ENCODE data around the gene AGPAT1.
"Not testable (repeated sequence)": the region's sequence is repeated elsewhere in the genome, so short reads cannot be mapped to it uniquely, and the experiment has no call there.

Gene AGPAT1

DNA sequence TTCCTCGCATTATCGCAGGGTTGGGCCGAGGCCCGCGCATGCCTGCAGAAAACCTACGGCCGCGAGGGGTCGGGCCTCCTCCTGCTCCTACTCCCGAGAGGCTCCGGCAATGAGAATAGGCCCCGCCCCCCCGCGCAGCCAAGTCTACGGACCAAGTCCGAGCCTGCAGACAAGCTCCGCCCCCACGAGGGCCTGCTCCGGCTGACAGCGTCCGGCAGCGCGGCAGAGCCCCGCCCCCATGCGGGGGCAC, 19.7 kb upstream of the AGPAT1 start:
- DNase-seq (ENCODE audit: low spot score): peak; percentile 97
- peak overlapping the region; percentile 95 for H3K27ac ChIP-seq
- TF ChIP-seq, protein P1, sequence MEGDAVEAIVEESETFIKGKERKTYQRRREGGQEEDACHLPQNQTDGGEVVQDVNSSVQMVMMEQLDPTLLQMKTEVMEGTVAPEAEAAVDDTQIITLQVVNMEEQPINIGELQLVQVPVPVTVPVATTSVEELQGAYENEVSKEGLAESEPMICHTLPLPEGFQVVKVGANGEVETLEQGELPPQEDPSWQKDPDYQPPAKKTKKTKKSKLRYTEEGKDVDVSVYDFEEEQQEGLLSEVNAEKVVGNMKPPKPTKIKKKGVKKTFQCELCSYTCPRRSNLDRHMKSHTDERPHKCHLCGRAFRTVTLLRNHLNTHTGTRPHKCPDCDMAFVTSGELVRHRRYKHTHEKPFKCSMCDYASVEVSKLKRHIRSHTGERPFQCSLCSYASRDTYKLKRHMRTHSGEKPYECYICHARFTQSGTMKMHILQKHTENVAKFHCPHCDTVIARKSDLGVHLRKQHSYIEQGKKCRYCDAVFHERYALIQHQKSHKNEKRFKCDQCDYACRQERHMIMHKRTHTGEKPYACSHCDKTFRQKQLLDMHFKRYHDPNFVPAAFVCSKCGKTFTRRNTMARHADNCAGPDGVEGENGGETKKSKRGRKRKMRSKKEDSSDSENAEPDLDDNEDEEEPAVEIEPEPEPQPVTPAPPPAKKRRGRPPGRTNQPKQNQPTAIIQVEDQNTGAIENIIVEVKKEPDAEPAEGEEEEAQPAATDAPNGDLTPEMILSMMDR (conservative IDR thresholded peaks at IDR 0.05; ENCODE audit: low read depth): no peak; the same call in 1 of the 2 replicates
- ChIA-PET POLR2A (ENCODE audit: low non-redundant PET) (interaction anchor here (0.6 to 0.8 kb wide), 3 partner anchors 18 to 699 kb away, joined by 3 read pairs; no protein-coding TSS in a partner anchor), CTCF (interaction anchor here (0.6 to 1.1 kb wide), 7 partner anchors 14 to 781 kb away, joined by 3 to 5 read pairs (median 3); no protein-coding TSS in a partner anchor)

DNA sequence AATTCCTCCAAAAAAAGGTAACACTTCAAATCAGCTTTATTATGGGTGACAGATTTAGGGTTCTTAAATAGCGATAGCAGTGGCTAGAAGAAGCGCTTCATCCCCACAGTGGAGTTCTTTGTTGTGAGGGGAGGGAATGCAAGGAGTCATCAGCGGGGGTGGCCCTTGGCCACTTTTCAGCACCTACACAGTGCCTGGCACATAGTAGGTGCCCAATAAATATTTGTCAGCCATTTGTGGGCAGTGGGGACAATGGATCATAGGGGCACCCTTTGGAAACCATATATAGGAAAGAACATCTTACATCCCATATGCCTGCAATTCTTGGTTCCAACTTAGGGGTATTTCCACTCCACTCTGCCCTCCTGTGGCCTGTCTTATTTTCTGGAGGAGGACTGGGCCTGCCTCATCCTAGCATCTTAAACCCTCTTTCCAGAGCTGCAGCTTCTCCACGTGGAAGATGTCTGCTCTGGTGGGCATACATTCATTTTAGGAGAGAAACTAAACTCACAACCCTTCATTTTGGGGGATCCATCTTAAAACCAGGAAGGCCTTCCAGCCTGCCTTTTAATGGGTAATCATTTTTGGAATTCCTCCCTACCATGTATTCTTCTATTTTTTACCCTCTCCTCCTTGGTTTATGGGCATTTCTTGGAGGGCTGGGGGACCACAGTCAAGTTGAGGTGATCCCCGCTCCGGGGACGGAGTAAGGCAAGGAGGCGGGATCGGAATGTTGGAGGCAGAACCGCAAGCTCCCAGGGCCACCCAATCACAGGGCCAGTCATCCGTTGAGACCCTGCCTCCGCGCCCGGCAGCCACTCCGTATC, 19.2 kb upstream of the AGPAT1 start:
- POLR2A ChIA-PET (ENCODE audit: low non-redundant PET): interaction anchor here (0.6 to 0.8 kb wide), 3 partner anchors 18 to 699 kb away, joined by 3 read pairs; no protein-coding TSS in a partner anchor
- peak overlapping the region; percentile 95 for H3K27ac ChIP-seq
- peak; percentile 38 for DNase-seq (ENCODE audit: low spot score)
- TF ChIP-seq, protein P1 (conservative IDR thresholded peaks at IDR 0.05; ENCODE audit: low read depth): peak; percentile 35
- CTCF ChIA-PET: interaction anchor here (0.6 to 1.1 kb wide), 6 partner anchors 13 to 147 kb away, joined by 3 to 5 read pairs (median 3); no protein-coding TSS in a partner anchor

DNA sequence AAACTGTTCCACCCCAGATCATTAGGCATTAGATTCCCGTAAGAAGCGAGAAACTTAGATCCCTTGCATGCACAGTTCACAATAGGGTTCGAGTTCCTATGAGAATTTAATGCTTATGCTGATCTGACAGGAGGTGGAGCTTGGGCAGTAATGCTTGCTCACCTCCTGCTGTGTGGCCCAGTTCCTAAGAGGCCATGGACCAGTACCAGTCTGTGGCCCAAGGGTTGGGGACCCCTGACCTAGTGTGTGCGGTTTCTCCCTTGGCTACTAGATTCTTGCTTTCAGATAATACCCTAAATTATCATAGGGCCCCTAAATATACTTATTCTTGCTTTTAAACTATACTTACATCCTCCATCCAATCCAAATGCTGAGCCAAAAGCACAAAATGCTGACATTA, 18.5 kb upstream of the AGPAT1 start:
- ChIA-PET CTCF (interaction anchor here (0.6 kb wide), 1 partner anchor 72 kb away, joined by 3 read pairs; no protein-coding TSS in a partner anchor), POLR2A (ENCODE audit: low non-redundant PET) (no interaction called here)
- H3K27ac ChIP-seq: peak overlapping the region; percentile 95

DNA sequence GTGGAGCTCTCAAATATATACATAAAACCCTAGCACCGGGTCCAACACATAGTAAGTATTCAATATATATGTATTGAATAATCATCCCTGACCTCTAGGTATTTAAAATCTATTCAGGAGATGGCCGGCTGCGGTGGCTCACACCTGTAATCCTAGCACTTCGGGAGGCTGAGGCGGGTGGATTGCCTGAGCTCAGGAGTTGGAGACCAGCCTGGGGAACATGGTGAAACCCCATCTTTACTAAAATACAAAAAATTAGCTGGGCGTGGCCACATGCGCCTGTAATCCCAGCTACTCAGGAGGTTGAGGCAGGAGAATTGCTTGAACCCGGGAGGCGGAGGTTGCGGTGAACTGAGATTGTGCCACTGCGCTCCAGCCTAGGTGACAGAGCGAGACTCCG, 17.2 kb upstream of the AGPAT1 start:
- DNase-seq (ENCODE audit: low spot score); POLR2A ChIA-PET (ENCODE audit: low non-redundant PET): not testable (repeated sequence)
- peak overlapping the region; percentile 88 for H3K27ac ChIP-seq
- CTCF ChIA-PET: interaction anchor here (0.6 kb wide), 1 partner anchor 1075 kb away, joined by 5 read pairs; no protein-coding TSS in a partner anchor

More for the DNA sequence above, 18.5 kb upstream of the AGPAT1 start:
- TF ChIP-seq, protein P1 (conservative IDR thresholded peaks at IDR 0.05; ENCODE audit: low read depth): no peak
- no peak for DNase-seq (ENCODE audit: low spot score)

DNA sequence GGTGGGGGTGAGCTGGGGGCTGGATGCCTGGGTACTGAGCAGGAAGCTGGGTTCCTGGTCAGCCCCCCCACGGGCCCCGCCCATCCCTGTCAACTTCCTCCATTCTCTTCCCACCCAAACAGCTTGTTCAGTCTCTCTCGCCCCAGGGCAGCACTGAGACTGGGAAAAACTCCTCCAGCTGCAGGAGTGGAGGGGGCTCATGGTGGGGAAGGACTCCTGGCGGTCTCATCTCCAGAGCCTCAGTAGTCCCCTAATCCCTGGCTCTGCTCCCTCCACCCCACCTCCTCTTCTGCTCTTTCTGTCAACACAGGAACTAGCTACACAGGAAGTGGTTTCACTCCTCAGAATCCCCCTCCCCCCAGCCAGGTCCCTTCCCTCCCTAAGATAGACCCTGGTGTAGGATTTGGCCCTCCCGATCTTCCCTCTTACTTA, 16.7 kb upstream of the AGPAT1 start, which contains the start of gene GPSM3:
TSS of gene GPSM3 (minus strand) at position 36 of the 432 bp plus-strand sequence. CDS start 130 bp downstream, outside the sequence.
- POLR2A ChIA-PET (ENCODE audit: low non-redundant PET): no interaction called here
- CTCF ChIA-PET: interaction anchor here (0.6 kb wide), 1 partner anchor 1074 kb away, joined by 5 read pairs; no protein-coding TSS in a partner anchor
- TF ChIP-seq, protein P1 (conservative IDR thresholded peaks at IDR 0.05; ENCODE audit: low read depth): no peak
- H3K27ac ChIP-seq: peak within 1 kb of the TSS; percentile 88
- no peak for DNase-seq (ENCODE audit: low spot score)

DNA sequence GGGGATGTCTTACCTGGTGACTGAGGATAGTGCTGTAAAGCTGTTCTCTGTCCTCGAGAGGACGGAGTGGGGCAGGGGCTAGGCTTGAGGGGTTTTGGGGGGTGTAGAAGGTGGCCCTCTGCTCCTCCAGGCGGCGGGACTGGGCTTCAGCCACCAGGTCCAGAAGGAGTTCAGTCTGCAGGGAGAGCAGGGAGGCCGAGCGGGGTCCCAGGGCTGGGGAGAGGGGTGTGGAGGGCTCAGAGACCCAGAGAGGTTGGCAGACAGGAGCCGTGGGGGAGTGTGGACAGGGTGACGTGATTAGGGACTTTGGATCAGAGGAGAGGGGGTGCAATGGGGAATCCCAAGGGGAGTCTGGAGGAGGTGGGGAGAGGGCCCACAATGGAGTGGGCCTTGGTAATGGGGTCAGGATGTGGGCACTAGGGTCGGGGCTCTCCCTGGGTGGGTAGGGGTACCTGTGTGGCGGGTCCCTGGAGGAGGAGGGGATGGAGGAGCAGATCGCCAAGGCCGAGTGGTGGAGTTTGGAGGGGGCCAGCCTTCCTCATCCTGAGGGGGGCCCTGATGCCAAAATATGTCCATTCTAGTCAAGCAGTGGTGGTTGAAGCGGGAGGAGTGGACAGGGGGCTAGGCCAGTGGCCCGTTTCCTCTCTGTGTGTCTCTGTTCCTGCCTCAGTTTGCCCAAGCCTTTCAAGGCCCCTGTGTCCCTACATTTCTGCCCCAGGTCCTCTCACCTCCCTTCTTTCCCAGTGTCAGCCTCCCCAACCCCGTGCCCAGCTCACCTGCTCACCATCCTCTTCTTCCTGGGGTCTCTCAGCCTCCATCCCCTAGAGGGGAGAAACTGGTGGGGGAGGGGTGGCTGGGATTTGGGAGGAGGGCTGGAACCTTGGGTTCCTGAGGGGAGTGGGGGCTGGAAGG, 16.1 kb upstream of the AGPAT1 start:
- CTCF ChIA-PET: interaction anchor here (0.7 kb wide), 1 partner anchor 223 kb away, joined by 3 read pairs; no protein-coding TSS in a partner anchor
- TF ChIP-seq, protein P1 (conservative IDR thresholded peaks at IDR 0.05; ENCODE audit: low read depth): no peak
- DNase-seq (ENCODE audit: low spot score): no peak
- POLR2A ChIA-PET (ENCODE audit: low non-redundant PET): no interaction called here
- peak overlapping the region; percentile 88 for H3K27ac ChIP-seq
